ENCODE data around the gene TAF12.
"Not testable (repeated sequence)": the region's sequence is repeated elsewhere in the genome, so short reads cannot be mapped to it uniquely, and the experiment has no call there.

TAF12 gene

DNA sequence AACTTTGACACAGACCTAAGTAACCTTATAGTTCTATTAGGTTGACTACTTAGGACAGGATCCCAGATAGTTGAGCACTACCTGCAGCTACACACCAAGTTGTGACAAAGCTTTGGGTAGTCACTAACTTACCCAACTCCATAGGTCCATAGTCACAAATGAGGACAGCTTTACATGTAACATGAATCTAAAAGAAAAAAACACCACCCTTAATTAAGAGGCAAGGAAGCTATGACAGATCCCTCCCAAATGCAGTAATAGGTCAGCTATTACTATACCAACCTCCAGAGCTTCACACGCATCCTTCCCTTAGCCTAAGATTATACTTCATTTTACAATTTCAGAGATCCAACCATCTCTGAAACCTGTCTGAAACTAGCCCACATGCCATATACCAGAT, 63.5 kb downstream of the TAF12 start:
- H3K27ac Mint-ChIP-seq: peak overlapping the region; percentile 93
- ATAC-seq: no peak
- no peaks in the 10 kb centered on the region for H3K9me3 Mint-ChIP-seq
- peak overlapping the region; percentile 95 for H3K4me3 Mint-ChIP-seq
- H3K36me3 Mint-ChIP-seq: peaks cover 53% of the 10 kb centered on the region
- H3K4me1 Mint-ChIP-seq: peaks cover 52% of the 10 kb centered on the region
- no peaks in the 10 kb centered on the region for H3K27me3 Mint-ChIP-seq

DNA sequence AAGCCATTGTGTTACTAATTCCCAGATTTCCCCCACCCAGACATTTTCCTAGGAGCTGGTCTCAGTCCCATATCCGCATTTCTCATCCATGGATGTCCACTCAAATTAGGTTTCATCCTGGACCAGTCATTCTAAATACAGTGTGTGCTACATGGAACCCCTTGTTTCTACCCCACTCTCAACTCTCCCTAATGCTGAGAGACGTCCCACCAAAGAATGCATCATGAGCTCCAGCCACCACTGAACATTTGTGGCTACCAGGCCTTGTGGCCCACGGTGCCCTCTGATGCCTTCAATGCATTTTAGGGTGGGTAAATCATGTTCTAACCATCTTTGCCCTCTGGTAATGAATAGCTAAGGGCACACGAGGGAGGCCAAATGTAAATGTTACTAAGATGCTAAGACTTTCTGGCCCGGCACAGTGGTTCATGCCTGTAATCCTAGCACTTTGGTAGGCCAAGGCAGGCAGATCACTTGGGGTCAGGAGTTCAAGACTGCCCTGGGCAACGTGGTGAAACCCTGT, 64.1 kb downstream of the TAF12 start:
- peaks cover 54% of the 10 kb centered on the region for H3K36me3 Mint-ChIP-seq
- H3K9me3 Mint-ChIP-seq: no peaks in the 10 kb centered on the region
- H3K4me1 Mint-ChIP-seq: peaks cover 52% of the 10 kb centered on the region
- peak overlapping the region; percentile 93 for H3K27ac Mint-ChIP-seq
- peak overlapping the region; percentile 10 for H3K4me3 Mint-ChIP-seq
- H3K27me3 Mint-ChIP-seq: no peaks in the 10 kb centered on the region
- no peak for ATAC-seq

DNA sequence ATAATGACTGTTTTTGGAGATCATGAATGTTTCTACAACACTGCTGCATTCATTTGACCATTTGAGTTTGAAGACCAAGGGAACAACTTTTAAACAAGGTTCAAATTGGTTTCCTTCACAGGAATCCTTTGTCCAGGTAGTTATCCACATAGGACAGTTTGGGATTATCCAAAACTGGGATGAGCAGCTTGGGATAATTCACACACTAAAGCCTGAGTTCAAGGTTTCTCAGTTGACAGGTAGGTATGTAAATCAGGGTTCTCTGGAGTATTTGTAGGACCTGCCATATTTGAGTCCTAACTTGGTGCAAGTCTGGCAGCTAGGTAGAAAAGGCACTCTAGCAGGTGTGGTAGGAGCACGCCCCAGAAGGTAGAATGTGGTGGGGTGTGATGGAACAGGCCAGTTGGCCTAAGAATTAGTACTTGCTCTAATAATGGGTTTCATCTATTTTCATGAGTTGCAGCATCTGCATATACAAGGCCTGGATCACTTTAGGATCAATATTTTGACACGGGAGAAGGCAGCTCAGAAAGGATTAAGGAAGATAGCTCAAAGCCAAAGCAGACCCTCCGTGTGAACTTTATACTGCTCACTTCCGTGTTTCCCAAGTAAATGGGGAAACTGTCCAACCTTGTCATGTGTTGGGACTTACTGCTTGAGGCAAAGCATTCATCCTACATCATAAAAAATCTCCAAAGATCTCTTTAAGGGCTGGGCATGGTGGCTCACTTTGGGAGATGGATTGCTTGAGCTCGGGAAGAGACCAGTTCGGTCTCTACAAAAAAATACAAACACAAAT, 64.9 kb downstream of the TAF12 start:
- H3K36me3 Mint-ChIP-seq: peaks cover 54% of the 10 kb centered on the region
- ATAC-seq: no peak
- no peaks in the 10 kb centered on the region for H3K9me3 Mint-ChIP-seq
- H3K4me1 Mint-ChIP-seq: peaks cover 47% of the 10 kb centered on the region
- H3K4me3 Mint-ChIP-seq: no peak overlapping the region
- peak overlapping the region; percentile 93 for H3K27ac Mint-ChIP-seq
- H3K27me3 Mint-ChIP-seq: no peaks in the 10 kb centered on the region

GRCh38 chr1:28577052-28577678, 65.7 kb downstream of the TAF12 start:
- no peak overlapping the region for H3K4me3 Mint-ChIP-seq
- no peak for ATAC-seq
- H3K27me3 Mint-ChIP-seq: no peaks in the 10 kb centered on the region
- H3K27ac Mint-ChIP-seq: peak overlapping the region; percentile 93
- no peaks in the 10 kb centered on the region for H3K9me3 Mint-ChIP-seq
- H3K4me1 Mint-ChIP-seq: peaks cover 39% of the 10 kb centered on the region
- H3K36me3 Mint-ChIP-seq: peaks cover 54% of the 10 kb centered on the region

- Mint-ChIP-seq H3K4me3 (no peak overlapping the region), H3K9me3 (no peaks in the 10 kb centered on the region), H3K4me1 (peaks cover 16% of the 10 kb centered on the region), H3K27ac (no peak overlapping the region), H3K27me3 (no peaks in the 10 kb centered on the region), H3K36me3 (peaks cover 46% of the 10 kb centered on the region)
- no peak for ATAC-seq
Measured at GRCh38 chr1:28573564-28573963, 69.3 kb downstream of the TAF12 start.

DNA sequence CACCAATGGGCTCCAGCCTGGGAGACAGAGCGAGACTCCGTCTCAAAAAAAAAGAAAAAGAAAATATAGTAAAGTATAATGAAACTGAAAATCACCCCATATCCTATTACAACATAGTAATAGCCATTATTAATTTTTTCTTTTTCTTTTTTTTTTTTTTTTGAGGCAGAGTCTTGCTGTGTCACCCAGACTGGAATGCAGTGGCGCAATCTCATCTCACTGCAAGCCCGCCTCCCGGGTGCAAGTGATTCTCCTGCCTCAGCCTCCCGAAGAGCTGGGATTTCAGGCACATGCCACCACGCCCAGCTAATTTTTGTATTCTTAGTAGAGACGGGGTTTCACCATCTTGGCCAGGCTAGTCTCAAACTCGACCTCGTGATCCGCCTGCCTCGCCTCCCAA, 70.0 kb downstream of the TAF12 start:
- not testable (repeated sequence) for H3K4me1 Mint-ChIP-seq, H3K27ac Mint-ChIP-seq, ATAC-seq, H3K4me3 Mint-ChIP-seq, H3K9me3 Mint-ChIP-seq, H3K27me3 Mint-ChIP-seq
- peaks cover 46% of the 10 kb centered on the region for H3K36me3 Mint-ChIP-seq

DNA sequence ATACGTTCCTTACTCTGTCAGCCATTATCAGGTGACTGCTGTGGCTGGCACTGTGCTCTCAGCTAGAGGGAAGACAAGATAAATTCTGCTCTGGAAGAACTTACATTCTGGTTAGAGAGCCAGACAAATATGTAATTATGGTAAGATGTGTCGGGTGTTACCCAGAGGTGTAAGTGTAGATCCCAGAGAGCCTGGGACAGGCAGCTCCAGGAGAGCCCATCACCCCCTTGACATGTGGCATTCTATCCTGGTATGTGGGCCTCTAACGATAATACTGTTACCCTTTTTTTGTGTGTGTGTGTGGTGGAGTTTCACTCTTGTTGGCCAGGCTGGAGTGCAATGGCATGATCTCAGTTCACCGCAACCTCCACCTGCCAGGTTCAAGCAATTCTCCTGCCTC, 71.0 kb downstream of the TAF12 start:
- no peak overlapping the region for H3K27ac Mint-ChIP-seq
- no peaks in the 10 kb centered on the region for H3K9me3 Mint-ChIP-seq
- H3K36me3 Mint-ChIP-seq: peaks cover 44% of the 10 kb centered on the region
- H3K27me3 Mint-ChIP-seq: no peaks in the 10 kb centered on the region
- no peak overlapping the region for H3K4me3 Mint-ChIP-seq
- no peak for ATAC-seq
- H3K4me1 Mint-ChIP-seq: no peaks in the 10 kb centered on the region

- Mint-ChIP-seq H3K36me3 (peaks cover 52% of the 10 kb centered on the region), H3K27ac (no peak overlapping the region), H3K9me3 (no peaks in the 10 kb centered on the region), H3K27me3 (no peaks in the 10 kb centered on the region), H3K4me3 (no peak overlapping the region), H3K4me1 (no peaks in the 10 kb centered on the region)
- no peak for ATAC-seq
Measured at GRCh38 chr1:28566931-28567330, 75.9 kb downstream of the TAF12 start.

- ATAC-seq: no peak
- Mint-ChIP-seq H3K4me3 (no peak overlapping the region), H3K27me3 (no peaks in the 10 kb centered on the region), H3K36me3 (peaks cover 52% of the 10 kb centered on the region), H3K9me3 (no peaks in the 10 kb centered on the region), H3K4me1 (no peaks in the 10 kb centered on the region), H3K27ac (no peak overlapping the region)
Measured at GRCh38 chr1:28565726-28566125, 77.1 kb downstream of the TAF12 start.

DNA sequence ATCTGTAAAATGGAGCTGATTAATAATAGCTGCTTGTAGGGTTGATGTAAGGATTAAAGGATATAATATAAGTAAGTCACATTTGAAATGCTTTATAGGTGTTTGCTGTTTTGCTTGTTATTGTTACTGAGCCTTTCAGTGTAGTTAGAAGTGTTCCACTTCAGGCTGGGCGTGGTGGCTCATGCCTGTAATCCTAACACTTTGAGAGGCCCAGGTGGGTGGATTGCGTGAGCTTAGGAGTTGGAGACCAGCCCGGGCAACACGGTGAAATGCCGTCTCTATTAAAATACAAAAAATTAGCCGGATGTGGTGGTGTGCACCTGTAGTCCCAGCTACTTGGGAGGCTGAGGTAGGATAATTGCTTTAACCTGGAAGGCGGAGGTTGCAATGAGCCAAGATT, 77.8 kb downstream of the TAF12 start:
- H3K27ac Mint-ChIP-seq: no peak overlapping the region
- no peak for ATAC-seq
- no peak overlapping the region for H3K4me3 Mint-ChIP-seq
- H3K4me1 Mint-ChIP-seq: no peaks in the 10 kb centered on the region
- H3K27me3 Mint-ChIP-seq: no peaks in the 10 kb centered on the region
- peaks cover 53% of the 10 kb centered on the region for H3K36me3 Mint-ChIP-seq
- H3K9me3 Mint-ChIP-seq: no peaks in the 10 kb centered on the region

DNA sequence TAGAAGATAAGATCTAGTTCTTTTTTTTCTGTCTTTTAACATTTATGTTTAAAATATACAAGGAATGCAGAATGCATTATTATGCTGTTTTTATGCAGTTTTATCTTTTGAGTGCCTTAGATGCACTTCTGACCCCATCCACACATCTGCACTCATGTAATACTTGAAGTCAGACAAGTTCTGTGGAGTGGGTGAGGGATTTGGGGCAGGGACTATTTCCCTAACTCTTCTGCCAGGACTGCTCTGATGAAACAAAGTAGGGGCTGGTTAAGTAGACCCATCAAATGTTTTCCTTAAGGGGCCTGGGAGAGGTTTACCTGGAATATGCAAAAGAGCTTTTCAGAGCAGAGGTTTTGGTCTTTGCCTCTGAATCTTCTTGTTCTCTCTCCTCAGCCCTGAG, 78.6 kb downstream of the TAF12 start:
- Mint-ChIP-seq H3K4me3 (no peak overlapping the region), H3K9me3 (no peaks in the 10 kb centered on the region), H3K4me1 (no peaks in the 10 kb centered on the region), H3K27ac (no peak overlapping the region), H3K36me3 (peaks cover 53% of the 10 kb centered on the region), H3K27me3 (no peaks in the 10 kb centered on the region)
- ATAC-seq: no peak

- Mint-ChIP-seq H3K36me3 (peaks cover 48% of the 10 kb centered on the region), H3K9me3 (no peaks in the 10 kb centered on the region), H3K27me3 (no peaks in the 10 kb centered on the region), H3K27ac (no peak overlapping the region), H3K4me1 (no peaks in the 10 kb centered on the region), H3K4me3 (no peak overlapping the region)
- no peak for ATAC-seq
Measured at GRCh38 chr1:28560886-28561285, 82.0 kb downstream of the TAF12 start.
